ENCODE data around the gene IL10RA. TPM values are rescaled to one million over a fixed set of nuclear protein-coding genes. Genes with fewer than 3 reads are reported as not detected.

Gene IL10RA
- total and polyA plus RNA-seq, 2 of the 4 experiments (the other 2 are of a cell fraction): 0.12 TPM; not detected in 1

DNA sequence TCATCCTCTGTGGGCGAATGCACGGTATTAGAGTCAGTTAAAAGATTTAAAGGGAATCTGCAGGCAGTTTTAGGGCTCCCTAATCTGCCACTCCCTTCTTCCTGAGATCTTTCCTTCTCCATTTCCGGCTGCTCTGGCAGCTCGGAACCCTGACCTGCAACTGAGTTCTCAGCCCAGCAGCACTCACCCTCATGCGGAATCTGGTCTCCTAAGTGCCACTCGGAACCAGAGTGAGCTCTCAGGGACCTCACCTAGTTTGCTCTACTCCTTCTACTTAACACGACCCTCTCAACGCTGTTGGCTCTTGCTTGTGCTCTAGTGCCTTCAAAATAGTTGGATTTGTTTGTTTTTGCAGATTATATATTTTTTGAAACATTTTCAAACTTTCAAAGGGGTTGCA, 19.3 kb upstream of the IL10RA start:
- no peak overlapping the region for H2AK5ac ChIP-seq (ENCODE audit: low read depth, low read length)
- H4K5ac ChIP-seq (ENCODE audit: low read depth, low read length): no peak overlapping the region
- no peak overlapping the region for H3K4me2 ChIP-seq (ENCODE audit: low read depth, low read length)
- no peaks in the 10 kb centered on the region for H3K4me1 ChIP-seq (ENCODE audit: control insufficient read depth, insufficient read depth, low read length)
- dilution Hi-C loops (cut with HindIII; ENCODE audit: low sequenced_read_pairs, unreplicated experiment): no loop called here
- H3K79me1 ChIP-seq (ENCODE audit: low read depth in 1 of 2, low read length in 2 of 2): no peaks in the 10 kb centered on the region
- no peak overlapping the region for H4K8ac ChIP-seq (ENCODE audit: low read depth in 2 of 2, low read length in 2 of 2)
- no peak overlapping the region for H3K4ac ChIP-seq (ENCODE audit: low read depth, low read length)
- H3K27ac ChIP-seq (ENCODE audit: insufficient read depth, low read length): no peak overlapping the region
- BruUV-seq (replicated peaks): no TSS peak
- no peak overlapping the region for H2AFZ ChIP-seq (replicated peaks; ENCODE audit: low read length, poor library complexity)
- H2BK20ac ChIP-seq (ENCODE audit: low read depth, low read length): no peak overlapping the region
- H2AK9ac ChIP-seq (replicated peaks; ENCODE audit: low read depth, low read length, poor library complexity): no peak overlapping the region
- H3K23ac ChIP-seq (ENCODE audit: low read depth, low read length): no peak overlapping the region
- in situ Hi-C loops (cut with MboI; ENCODE audit: low sequenced_read_pairs): no loop called here
- no peak overlapping the region for H2BK15ac ChIP-seq (ENCODE audit: low read depth, low read length)
- DNase-seq (no peak), ATAC-seq (ENCODE audit: low read depth) (no peak)
- no peak overlapping the region for H3K9ac ChIP-seq (ENCODE audit: low read depth, low read length)
- H3K18ac ChIP-seq (ENCODE audit: low read depth, low read length): no peak overlapping the region
- no peak overlapping the region for H3K14ac ChIP-seq (replicated peaks; ENCODE audit: low read depth, low read length)
- CTCF ChIA-PET: no interaction called here
- H3K27me3 ChIP-seq (ENCODE audit: control insufficient read depth, insufficient read depth, low read length): no peaks in the 10 kb centered on the region; the same call in 1 of the 2 replicates
- POLR2A ChIA-PET (ENCODE audit: unreplicated experiment): no interaction called here
- no peaks in the 10 kb centered on the region for H3K9me1 ChIP-seq (ENCODE audit: insufficient read depth, low read length)
- no peaks in the 10 kb centered on the region for H3K9me3 ChIP-seq (ENCODE audit: control insufficient read depth, insufficient read depth, low read length)
- H2BK5ac ChIP-seq (ENCODE audit: low read depth, low read length, poor library complexity, severe bottlenecking): no peak overlapping the region
- WGBS, 2 experiments (ENCODE audit: extremely low coverage in 2 of 2, insufficient read length in 1 of 2): 95% methylated on average over 3 of the region's 8 CpGs; no CpG with 5 or more reads in 1 of the 2 experiments
- intact Hi-C loops (cut with micrococcal nuclease): no loop called here
- H4K20me1 ChIP-seq (ENCODE audit: insufficient read depth, low read length): no peaks in the 10 kb centered on the region
- H2BK120ac ChIP-seq (ENCODE audit: low read depth, low read length): no peak overlapping the region
- H3K4me3 ChIP-seq (ENCODE audit: insufficient read depth, low read depth, low read length): no peak overlapping the region
- H3K56ac ChIP-seq (ENCODE audit: extremely low read depth, insufficient read depth, low read length): no peak overlapping the region
- TF ChIP-seq NFE2L2 (IDR thresholded peaks at IDR 0.05; ENCODE audit: low read depth, low read length): no peak
- no peak for TF ChIP-seq SMC3 (IDR thresholded peaks at IDR 0.05; ENCODE audit: low read depth, low read length)
- TF ChIP-seq POLR2A (IDR thresholded peaks at IDR 0.05; ENCODE audit: low read depth, low read length): no peak
- TF ChIP-seq, protein P1, sequence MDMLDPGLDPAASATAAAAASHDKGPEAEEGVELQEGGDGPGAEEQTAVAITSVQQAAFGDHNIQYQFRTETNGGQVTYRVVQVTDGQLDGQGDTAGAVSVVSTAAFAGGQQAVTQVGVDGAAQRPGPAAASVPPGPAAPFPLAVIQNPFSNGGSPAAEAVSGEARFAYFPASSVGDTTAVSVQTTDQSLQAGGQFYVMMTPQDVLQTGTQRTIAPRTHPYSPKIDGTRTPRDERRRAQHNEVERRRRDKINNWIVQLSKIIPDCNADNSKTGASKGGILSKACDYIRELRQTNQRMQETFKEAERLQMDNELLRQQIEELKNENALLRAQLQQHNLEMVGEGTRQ (IDR thresholded peaks at IDR 0.05; ENCODE audit: low read depth, low read length): no peak
- TF ChIP-seq CEBPB (IDR thresholded peaks at IDR 0.05; ENCODE audit: low read depth, low read length): no peak
- H4K91ac ChIP-seq (ENCODE audit: insufficient read depth, low read depth, low read length): no peak overlapping the region
- H3K36me3 ChIP-seq (ENCODE audit: control insufficient read depth, insufficient read depth, low read length): no peaks in the 10 kb centered on the region
